HT1080 (cell line): ENCODE data around the gene GPR25. TPM values are rescaled to one million over a fixed set of nuclear protein-coding genes. Genes with fewer than 3 reads are reported as not detected.

Source experiments
- DNase-seq: peaks from one replicate; pipeline ENCODE4 v3.0.0-alpha.2; 2015; ENCODE audit warnings: low read depth
- total RNA-seq: library from RNA; depleted of rRNA; stranded (reverse); fragments of >200 nt; shearing (Covaris generic); gene quantifications from 2 replicates; pipeline ENCODE4 v1.2.3, GENCODE V29; 2014

The GPR25 gene
- total RNA-seq, 1 experiment from 2014 or later = not detected

GRCh38 chr1:200873116-200873670 lies 412 bp downstream of the GPR25 start:
- DNase-seq = no peak

- no peak for DNase-seq
These were observed 1.1 kb downstream of the GPR25 start for GRCh38 chr1:200873671-200874397.

DNA sequence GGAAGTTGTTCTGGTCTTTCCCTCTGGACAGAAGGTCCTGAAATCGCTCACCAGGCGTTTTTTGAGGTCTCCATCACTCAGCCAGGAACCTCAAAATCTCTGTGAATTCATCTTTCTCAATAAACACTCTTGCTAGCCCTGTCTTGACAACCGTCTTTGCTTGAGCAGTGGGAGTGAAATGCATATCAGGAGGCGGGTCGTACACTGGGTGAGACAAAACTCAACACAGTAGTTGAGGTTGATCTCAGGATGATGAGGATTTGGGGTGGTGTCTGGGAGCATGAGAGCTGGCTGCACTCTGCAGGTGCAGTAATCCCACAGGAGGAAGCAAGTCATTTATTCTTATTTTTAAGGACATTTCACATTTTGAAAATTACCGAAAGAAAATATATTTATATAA lies 1.9 kb downstream of the GPR25 start:
- no peak for DNase-seq

DNA sequence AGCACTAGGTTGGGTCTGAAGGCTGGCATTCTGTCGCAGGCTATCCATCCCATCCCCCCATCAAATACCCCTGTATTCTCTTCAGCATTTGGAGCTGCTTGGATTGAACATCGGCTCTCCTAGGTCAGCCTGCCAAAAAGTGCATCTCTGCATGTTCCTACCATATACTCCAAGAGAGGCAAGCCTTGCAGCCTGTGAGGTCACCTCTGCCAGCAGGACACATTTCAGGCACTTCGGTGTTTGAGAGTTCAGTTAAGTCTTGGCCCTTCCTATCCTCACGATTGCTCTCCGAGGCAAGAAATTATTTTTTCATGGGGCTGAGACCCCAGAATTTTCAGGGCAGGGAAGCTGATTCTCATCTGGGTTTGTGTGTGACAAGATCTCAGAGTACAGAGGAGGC lies 2.6 kb downstream of the GPR25 start:
- no peak for DNase-seq

DNA sequence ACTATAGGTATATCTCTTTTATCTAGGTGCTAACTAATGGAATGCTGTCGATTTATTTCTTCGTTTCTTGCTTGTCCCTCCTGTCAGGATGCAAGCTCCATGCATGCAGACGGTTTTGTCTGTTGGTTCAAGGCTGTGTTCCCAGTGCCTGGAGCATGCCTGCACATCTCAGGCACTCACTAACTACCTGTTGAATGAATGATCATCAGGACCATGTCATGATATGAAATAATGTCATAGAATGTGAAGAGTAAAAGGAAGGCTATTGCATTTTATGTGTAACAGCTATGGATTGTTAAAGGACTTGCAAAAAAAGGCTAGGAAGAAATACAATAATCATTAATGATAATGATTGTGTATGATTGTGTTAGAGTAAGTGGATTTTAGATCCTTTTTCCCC lies 4.2 kb downstream of the GPR25 start:
- no peak for DNase-seq

- DNase-seq = peak; percentile 13
These were observed 5.2 kb downstream of the GPR25 start for GRCh38 chr1:200877839-200878551.

DNA sequence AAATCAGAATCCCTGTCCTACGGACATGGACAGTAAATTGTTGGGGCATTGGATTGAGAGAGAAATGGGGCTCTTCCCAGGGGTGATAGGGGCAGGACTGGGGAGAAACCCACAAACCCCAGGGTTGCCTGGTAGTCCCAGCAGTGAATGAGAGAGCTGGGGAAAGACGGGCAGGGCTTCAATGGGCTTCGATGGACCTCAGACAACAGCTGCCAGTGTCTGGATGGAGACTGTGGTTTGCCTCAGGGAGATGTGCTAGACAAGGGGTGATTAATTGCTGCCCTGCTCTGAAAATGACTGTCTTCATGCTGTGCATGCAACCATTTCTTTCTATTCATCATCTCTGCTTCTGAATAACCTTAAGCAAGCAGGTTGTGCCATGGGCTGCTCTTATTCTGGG lies 7.4 kb downstream of the GPR25 start:
- peak; percentile 13 for DNase-seq

- DNase-seq = no peak
These were observed 10.3 kb downstream of the GPR25 start for GRCh38 chr1:200883118-200883517.

GRCh38 chr1:200885623-200886402 lies 13.0 kb downstream of the GPR25 start:
- DNase-seq = no peak

GRCh38 chr1:200886594-200886993 lies 13.8 kb downstream of the GPR25 start:
- DNase-seq = no peak

GRCh38 chr1:200887036-200887435 lies 14.3 kb downstream of the GPR25 start:
- DNase-seq = no peak

DNA sequence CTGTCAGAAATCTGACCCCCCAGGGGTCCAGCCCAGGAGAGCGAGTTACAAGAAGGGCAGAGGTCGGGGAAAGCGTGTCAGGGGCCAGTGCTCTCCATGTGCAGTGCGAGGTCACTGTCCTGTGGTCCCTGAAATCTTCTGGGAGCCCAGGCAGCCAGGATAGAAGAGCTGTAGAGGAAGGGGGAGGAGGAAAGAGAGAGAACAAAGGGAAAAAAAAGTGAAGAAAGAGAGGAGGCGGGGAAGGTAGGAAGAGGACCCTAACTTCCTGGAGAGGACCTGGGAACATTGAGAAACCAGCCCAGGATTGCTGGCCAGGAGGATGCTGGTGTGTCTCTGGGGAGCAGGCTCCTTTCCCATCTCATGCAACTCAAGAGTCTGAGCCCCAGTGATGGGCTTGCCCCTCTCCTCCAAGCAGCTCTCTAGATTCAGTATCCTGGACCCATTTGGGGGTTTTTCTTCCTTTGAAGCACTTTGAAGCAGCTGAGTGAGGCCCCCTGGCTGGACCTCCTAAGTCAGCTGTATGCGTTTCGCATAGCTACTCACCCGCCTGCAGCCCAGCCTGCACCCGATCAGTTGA lies 15.1 kb downstream of the GPR25 start:
- no peak for DNase-seq

DNA sequence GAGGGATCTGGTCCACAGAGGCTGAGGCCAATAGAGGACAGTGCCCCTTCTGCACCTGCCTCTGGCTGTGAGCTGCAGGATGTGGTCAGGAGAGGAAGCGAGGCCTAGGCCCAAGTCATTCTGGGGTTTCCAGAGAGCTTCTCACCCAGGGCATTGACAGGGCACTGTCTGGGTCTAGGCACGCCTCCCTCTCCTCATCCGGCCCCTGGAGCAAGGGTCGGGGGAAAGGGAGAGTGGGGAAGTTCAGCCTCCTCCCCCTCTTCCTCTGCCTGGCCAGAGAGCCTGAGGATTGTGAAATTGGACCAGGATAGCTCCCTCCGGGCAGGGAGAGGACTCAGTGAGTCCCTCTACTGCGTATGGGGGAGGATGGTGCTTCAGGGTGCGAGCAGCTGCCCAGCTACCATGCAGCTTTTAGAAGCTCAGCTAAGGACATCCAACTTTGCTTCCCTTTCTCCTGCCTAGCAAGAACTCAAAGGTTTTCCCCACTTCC lies 15.6 kb downstream of the GPR25 start:
- peak; percentile 89 for DNase-seq

GRCh38 chr1:200889571-200889970 lies 16.8 kb downstream of the GPR25 start:
- DNase-seq = no peak

- no peak for DNase-seq
These were observed 17.2 kb downstream of the GPR25 start for GRCh38 chr1:200890027-200890426.

GRCh38 chr1:200890818-200891773 lies 18.3 kb downstream of the GPR25 start:
- DNase-seq = no peak

- DNase-seq = no peak
These were observed 19.0 kb downstream of the GPR25 start for GRCh38 chr1:200891774-200892157.

- DNase-seq = no peak
These were observed 19.8 kb downstream of the GPR25 start for GRCh38 chr1:200892546-200892945.

GRCh38 chr1:200892958-200893357 lies 20.2 kb downstream of the GPR25 start:
- DNase-seq = no peak

DNA sequence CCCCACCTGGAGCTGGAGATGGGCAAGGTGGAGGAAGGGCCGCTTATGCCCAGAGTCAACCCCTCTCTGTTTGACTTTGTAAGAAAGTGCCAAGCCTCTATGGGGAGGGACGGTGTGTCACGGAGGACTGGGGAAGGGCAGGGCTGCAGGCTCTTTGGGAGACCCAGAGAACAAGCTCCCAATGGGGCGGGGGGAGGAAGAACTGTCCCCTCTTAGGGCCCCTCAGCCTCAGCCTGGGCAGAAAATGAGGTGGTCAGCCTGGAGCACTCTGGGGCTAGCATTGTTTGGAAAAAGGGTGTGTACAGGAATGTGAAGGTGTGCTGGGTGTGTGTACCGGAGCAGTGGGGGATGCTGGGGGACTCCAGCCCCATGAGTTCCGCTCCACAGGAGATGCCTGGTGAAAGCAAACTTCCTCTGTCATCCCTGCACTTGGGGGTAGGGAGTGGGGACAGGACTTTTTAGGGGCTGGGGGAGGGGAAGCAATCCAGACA lies 20.7 kb downstream of the GPR25 start:
- no peak for DNase-seq
